ENCODE results near the gene PARP16. TPM values are rescaled to one million over a fixed set of nuclear protein-coding genes. Genes with fewer than 3 reads are reported as not detected.
A peak's percentile ranks its signal among the peaks of the same experiment; 100 is the strongest.

The PARP16 gene
- total RNA-seq, 1 experiment from 2014 or later, result 6.1 TPM

DNA sequence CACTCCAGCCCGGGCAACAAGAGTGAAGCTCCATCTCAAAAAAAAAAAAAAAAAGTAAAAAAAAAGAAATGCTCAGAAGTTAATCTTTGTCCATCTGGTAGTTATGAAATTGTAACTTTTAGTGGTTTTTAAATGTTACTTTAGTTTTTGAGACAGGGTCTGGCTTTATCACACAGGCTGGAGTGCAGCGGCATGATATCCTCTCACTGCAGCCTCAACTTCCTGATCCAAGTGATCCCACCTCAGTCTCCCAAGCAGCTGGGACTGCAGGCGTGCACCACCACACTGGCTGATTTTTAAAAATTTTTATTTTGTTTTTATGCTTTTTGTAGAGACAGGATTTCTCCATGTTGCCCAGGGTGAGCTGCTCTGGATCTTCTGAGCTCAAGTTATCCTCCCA lies 19.1 kb upstream of the PARP16 start:
- H3K4me1 Mint-ChIP-seq (ENCODE audit: insufficient read depth, unreplicated experiment), result no peaks in the 10 kb centered on the region
- H3K36me3 Mint-ChIP-seq (ENCODE audit: insufficient read depth, unreplicated experiment), result peaks cover 27% of the 10 kb centered on the region
- peak overlapping the region; percentile 46 for H3K27ac Mint-ChIP-seq (ENCODE audit: low read depth, unreplicated experiment)
- TF ChIP-seq, protein P1, sequence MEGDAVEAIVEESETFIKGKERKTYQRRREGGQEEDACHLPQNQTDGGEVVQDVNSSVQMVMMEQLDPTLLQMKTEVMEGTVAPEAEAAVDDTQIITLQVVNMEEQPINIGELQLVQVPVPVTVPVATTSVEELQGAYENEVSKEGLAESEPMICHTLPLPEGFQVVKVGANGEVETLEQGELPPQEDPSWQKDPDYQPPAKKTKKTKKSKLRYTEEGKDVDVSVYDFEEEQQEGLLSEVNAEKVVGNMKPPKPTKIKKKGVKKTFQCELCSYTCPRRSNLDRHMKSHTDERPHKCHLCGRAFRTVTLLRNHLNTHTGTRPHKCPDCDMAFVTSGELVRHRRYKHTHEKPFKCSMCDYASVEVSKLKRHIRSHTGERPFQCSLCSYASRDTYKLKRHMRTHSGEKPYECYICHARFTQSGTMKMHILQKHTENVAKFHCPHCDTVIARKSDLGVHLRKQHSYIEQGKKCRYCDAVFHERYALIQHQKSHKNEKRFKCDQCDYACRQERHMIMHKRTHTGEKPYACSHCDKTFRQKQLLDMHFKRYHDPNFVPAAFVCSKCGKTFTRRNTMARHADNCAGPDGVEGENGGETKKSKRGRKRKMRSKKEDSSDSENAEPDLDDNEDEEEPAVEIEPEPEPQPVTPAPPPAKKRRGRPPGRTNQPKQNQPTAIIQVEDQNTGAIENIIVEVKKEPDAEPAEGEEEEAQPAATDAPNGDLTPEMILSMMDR (IDR thresholded peaks at IDR 0.05; ENCODE audit: unreplicated experiment), result no peak
- ChIA-PET CTCF (interaction anchor here (0.6 to 1.8 kb wide), 4 partner anchors 8 to 272 kb away, joined by 3 to 7 read pairs (median 4); no protein-coding TSS in a partner anchor), POLR2A (interaction anchor here (1.1 to 3.8 kb wide), 3 partner anchors 19 to 121 kb away, joined by 3 to 52 read pairs (median 8); partner anchors contain the start of genes CLPX and PARP16)
- H3K27me3 Mint-ChIP-seq (ENCODE audit: insufficient read depth, unreplicated experiment), result no peaks in the 10 kb centered on the region
- DNase-seq (ENCODE audit: unreplicated experiment), result no peak
- no peaks in the 10 kb centered on the region for H3K9me3 Mint-ChIP-seq (ENCODE audit: unreplicated experiment)
- peak overlapping the region; percentile 33 for H3K4me3 Mint-ChIP-seq (ENCODE audit: unreplicated experiment)
- intact Hi-C loops (cut with micrococcal nuclease), result loop anchor here (2.0 kb wide), 1 partner anchor 117 kb away; no protein-coding TSS in a partner anchor
- no TSS peak for BruUV-seq (replicated peaks)

DNA sequence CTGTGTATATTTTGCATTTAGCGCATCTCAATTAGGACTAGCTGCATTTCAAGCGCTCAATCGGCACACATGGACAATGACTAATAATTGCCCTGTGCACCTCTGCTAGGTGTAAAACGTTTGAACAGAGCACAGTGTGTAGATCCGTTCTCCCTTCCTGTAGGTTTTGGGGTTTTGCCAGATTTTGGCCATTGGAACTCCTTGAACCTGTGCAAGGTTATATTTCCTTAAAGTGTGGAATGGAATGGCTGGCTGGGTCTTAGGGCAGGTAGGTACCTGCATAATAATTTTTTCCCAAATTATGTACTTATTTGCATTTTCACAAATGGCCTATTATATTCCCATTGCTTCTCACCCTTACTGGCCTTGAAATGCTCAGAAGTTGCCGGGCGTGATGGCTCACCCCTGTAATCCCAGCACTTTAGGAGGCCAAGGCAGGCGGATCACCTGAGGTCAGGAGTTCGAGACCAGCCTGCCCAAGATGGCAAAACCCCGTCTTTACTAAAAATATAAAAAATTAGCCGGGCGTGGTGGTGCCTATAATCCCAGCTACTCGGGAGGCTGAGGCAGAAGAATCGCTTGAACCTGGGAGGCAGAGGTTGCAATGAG lies 18.6 kb upstream of the PARP16 start:
- Mint-ChIP-seq H3K27me3 (ENCODE audit: insufficient read depth, unreplicated experiment) (no peaks in the 10 kb centered on the region), H3K9me3 (ENCODE audit: unreplicated experiment) (no peaks in the 10 kb centered on the region), H3K4me1 (ENCODE audit: insufficient read depth, unreplicated experiment) (no peaks in the 10 kb centered on the region), H3K27ac (ENCODE audit: low read depth, unreplicated experiment) (peak overlapping the region; percentile 100), H3K4me3 (ENCODE audit: unreplicated experiment) (peak overlapping the region; percentile 88), H3K36me3 (ENCODE audit: insufficient read depth, unreplicated experiment) (peaks cover 27% of the 10 kb centered on the region)
- CTCF ChIA-PET, result interaction anchor here (0.9 to 1.8 kb wide), 4 partner anchors 8 to 271 kb away, joined by 3 to 7 read pairs (median 3); no protein-coding TSS in a partner anchor
- POLR2A ChIA-PET, result interaction anchor here (0.7 to 3.8 kb wide), 18 partner anchors 8 to 1199 kb away, joined by 3 to 52 read pairs (median 4); partner anchors contain the start of genes CLPX, PARP16, RNU5A-1 and RPL4
- DNase-seq (ENCODE audit: unreplicated experiment), result no peak
- TF ChIP-seq, protein P1 (IDR thresholded peaks at IDR 0.05; ENCODE audit: unreplicated experiment), result no peak
- intact Hi-C loops (cut with micrococcal nuclease), result loop anchor here (2.0 kb wide), 1 partner anchor 116 kb away; no protein-coding TSS in a partner anchor
- no TSS peak for BruUV-seq (replicated peaks)

DNA sequence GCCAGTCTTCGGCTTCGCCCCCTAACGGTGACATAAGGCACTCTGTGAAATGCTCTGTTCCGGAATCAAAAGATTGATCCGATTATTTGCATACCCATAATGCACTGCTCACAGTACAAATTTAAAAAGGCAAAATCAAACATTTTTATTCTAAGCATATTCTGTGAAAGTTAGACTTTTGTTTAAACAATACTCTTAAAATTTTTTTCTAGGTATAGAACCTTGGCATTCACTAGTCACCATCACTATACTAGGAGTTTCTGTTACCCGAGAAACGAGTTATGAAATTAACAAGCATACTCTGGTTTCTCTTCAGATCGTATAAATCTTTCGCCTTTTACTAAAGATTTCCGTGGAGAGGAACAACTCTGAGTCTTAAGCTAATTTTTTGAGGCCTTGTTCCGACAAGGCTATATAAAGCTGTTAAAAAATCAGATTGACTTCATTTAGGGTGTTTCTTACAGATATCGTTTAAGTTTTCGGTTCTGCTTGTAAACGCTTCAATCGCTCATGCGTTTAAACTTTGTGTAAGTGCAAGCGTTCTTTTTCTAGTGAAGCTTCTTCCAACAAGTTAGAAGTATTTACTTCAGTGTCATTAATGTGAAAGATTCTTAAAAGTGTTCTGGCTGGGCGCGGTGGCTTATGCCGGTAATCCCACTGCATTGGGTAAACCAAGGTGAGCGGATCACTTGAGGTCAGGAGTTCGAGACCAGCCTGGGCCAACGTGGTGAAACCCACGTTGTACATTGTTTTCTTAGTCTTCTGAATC lies 17.9 kb upstream of the PARP16 start, which contains the start of gene RNU5B-1:
TSS of gene RNU5B-1 (plus strand) at position 297 of the 769 bp plus-strand sequence.
- H3K4me1 Mint-ChIP-seq (ENCODE audit: insufficient read depth, unreplicated experiment), result no peaks in the 10 kb centered on the region
- TF ChIP-seq, protein P1 (IDR thresholded peaks at IDR 0.05; ENCODE audit: unreplicated experiment), result peak; percentile 81
- H3K36me3 Mint-ChIP-seq (ENCODE audit: insufficient read depth, unreplicated experiment), result peaks cover 27% of the 10 kb centered on the region
- H3K27me3 Mint-ChIP-seq (ENCODE audit: insufficient read depth, unreplicated experiment), result no peaks in the 10 kb centered on the region
- ChIA-PET POLR2A (interaction anchor here (0.7 to 3.8 kb wide), 20 partner anchors 8 to 1200 kb away, joined by 3 to 52 read pairs (median 4); partner anchors contain the start of genes CLPX, PARP16, RNU5A-1 and RPL4), CTCF (interaction anchor here (0.7 to 1.7 kb wide), 6 partner anchors 34 to 320 kb away, joined by 3 to 6 read pairs (median 4); partner anchors contain the start of gene CLPX)
- H3K9me3 Mint-ChIP-seq (ENCODE audit: unreplicated experiment), result no peaks in the 10 kb centered on the region
- peak within 1 kb of the TSS; percentile 88 for H3K4me3 Mint-ChIP-seq (ENCODE audit: unreplicated experiment)
- DNase-seq (ENCODE audit: unreplicated experiment), result peak; percentile 91
- H3K27ac Mint-ChIP-seq (ENCODE audit: low read depth, unreplicated experiment), result peak within 1 kb of the TSS; percentile 100
- intact Hi-C loops (cut with micrococcal nuclease), result loop anchor here (1.0 to 2.0 kb wide), 2 partner anchors 8 to 116 kb away; partner anchors contain the start of gene RNU5A-1
- BruUV-seq (replicated peaks), result TSS peak; percentile 98
